K562 (cell line): ENCODE results near the gene PLA1A. TPM values are rescaled to one million over a fixed set of nuclear protein-coding genes. Genes with fewer than 3 reads are reported as not detected.

Source experiments
- BRD4 ChIP-seq: fragments of 200-600 bp; sonication (generic); IDR thresholded peaks from 2 replicates; pipeline ENCODE4 v1.6.1; 2017; ENCODE audit warnings: inconsistent platforms
- CCNT2 ChIP-seq: IDR thresholded peaks from 2 replicates; pipeline ENCODE4 v1.6.1; 2011; ENCODE audit warnings: borderline replicate concordance, low read depth, mild to moderate bottlenecking, moderate library complexity, mixed read lengths, low read length; ENCODE audit not compliant: insufficient read length; ENCODE audit errors: extremely low read depth
- CHD2 ChIP-seq: IDR thresholded peaks from 2 replicates; pipeline ENCODE4 v1.6.1; 2011; ENCODE audit warnings: low read depth, low read length
- ELF1 ChIP-seq: fragments of 200-800 bp; sonication (Bioruptor generic); IDR thresholded peaks from 2 replicates; pipeline ENCODE4 v1.6.1; 2016; ENCODE audit warnings: missing genetic modification characterization, missing compliant biosample characterization
- MAFG ChIP-seq: fragments of 450-650 bp; conservative IDR thresholded peaks from 2 replicates; pipeline ENCODE4 v1.6.1; 2016; ENCODE audit warnings: missing genetic modification characterization, missing compliant biosample characterization
- MEIS2 ChIP-seq: fragments of 450-650 bp; IDR thresholded peaks from 2 replicates; pipeline ENCODE4 v1.6.1; 2014; ENCODE audit warnings: mild to moderate bottlenecking; ENCODE audit not compliant: partially characterized antibody
- PRMT5 ChIP-seq: sonication (generic); formaldehyde crosslinking; IDR thresholded peaks from 2 replicates; pipeline ENCODE4 v1.5.0; 2020; ENCODE audit warnings: missing genetic modification reagents
- PYGO2 ChIP-seq: fragments of 450-650 bp; IDR thresholded peaks from 2 replicates; pipeline ENCODE4 v1.6.1; 2016; ENCODE audit warnings: mild to moderate bottlenecking, missing genetic modification characterization, moderate library complexity, missing compliant biosample characterization
- SIN3B ChIP-seq: fragments of 450-650 bp; IDR thresholded peaks from 2 replicates; pipeline ENCODE4 v1.6.1; 2017; ENCODE audit warnings: low read depth, mild to moderate bottlenecking, moderate library complexity
- SUPT5H ChIP-seq: fragments of 450-650 bp; IDR thresholded peaks from 2 replicates; pipeline ENCODE4 v1.6.1; 2016
- TAF9B ChIP-seq: fragments of 450-650 bp; IDR thresholded peaks from 2 replicates; pipeline ENCODE4 v1.6.1; 2018; ENCODE audit warnings: mild to moderate bottlenecking; ENCODE audit not compliant: partially characterized antibody
- ZBTB49 ChIP-seq: sonication (generic); formaldehyde crosslinking; IDR thresholded peaks from 2 replicates; pipeline ENCODE4 v1.8.0; 2022; ENCODE audit warnings: missing genetic modification reagents, mild to moderate bottlenecking, borderline replicate concordance
- ZNF212 ChIP-seq: fragments of 450-650 bp; formaldehyde crosslinking; IDR thresholded peaks from 2 replicates; pipeline ENCODE4 v1.4.0; 2020; ENCODE audit warnings: mild to moderate bottlenecking
- ZNF398 ChIP-seq: fragments of 250-450 bp; sonication (Bioruptor Pico); IDR thresholded peaks from 2 replicates; pipeline ENCODE4 v1.8.0; 2021; ENCODE audit warnings: moderate library complexity, mild to moderate bottlenecking, inconsistent platforms
- ZNF512 ChIP-seq: IDR thresholded peaks from 2 replicates; pipeline ENCODE4 v1.6.1; 2016; ENCODE audit warnings: missing genetic modification characterization, missing compliant biosample characterization
- ZNF77 ChIP-seq: fragments of 250-450 bp; sonication (Bioruptor Pico); IDR thresholded peaks from 2 replicates; pipeline ENCODE4 v1.5.0; 2020
- polyA plus RNA-seq, 8 experiments: library from polyadenylated mRNA; depleted of rRNA in 4 of 8; stranded (reverse) in 5 of 8; unstranded in 3 of 8; fragments of >200 nt; fragmentation: Nextera tagmentation in 2 of 8; fragmentation: Illumina TruSeq in 1 of 8; extraction: Ambion mirVana in 2 of 8; extraction: Trizol in 1 of 8; gene quantifications; 2 replicates each; pipeline versions ENCODE4 v1.2.1 to v1.2.3, GENCODE V29; 2011 to 2014; ENCODE audit warnings: inconsistent platforms in 1 of 8, missing spikeins in 1 of 8
- total RNA-seq, 7 experiments: library from RNA; depleted of rRNA in 6 of 7; stranded (reverse); fragments of >200 nt in 6 of 7; fragmentation: Illumina TruSeq in 2 of 7; extraction: Trizol in 2 of 7; gene quantifications; 2 replicates each; pipeline versions ENCODE4 v1.2.1 to v1.2.3, GENCODE V29; 2011 to 2021; ENCODE audit warnings: low replicate concordance in 1 of 7

PLA1A gene
- total and polyA plus RNA-seq, 9 of the 15 experiments (the other 6 are each of a cell fraction or from before 2014, with no cell fraction given): not detected

GRCh38 chr3:119555309-119555735 lies 42.4 kb upstream of the PLA1A start (continued):
- no peak for TF ChIP-seq ZBTB49 (CRISPR knock-in tag)
- no peak for TF ChIP-seq ZNF212
- TF ChIP-seq CCNT2: no peak
- TF ChIP-seq ELF1 (tag): no peak
- no peak for TF ChIP-seq MAFG (tag)
- TF ChIP-seq PYGO2 (tag): no peak
- TF ChIP-seq ZNF512 (tag): no peak
- TF ChIP-seq ZNF398: no peak
- TF ChIP-seq ZNF77 (CRISPR knock-in tag): no peak
- no peak for TF ChIP-seq SUPT5H
- TF ChIP-seq MEIS2: no peak
- no peak for TF ChIP-seq BRD4
- TF ChIP-seq CHD2: no peak
- TF ChIP-seq TAF9B: no peak
- TF ChIP-seq SIN3B: no peak
- TF ChIP-seq PRMT5 (CRISPR knock-in tag): no peak
